Measurements from ENCODE around the gene SIX5. TPM values are rescaled to one million over a fixed set of nuclear protein-coding genes. Genes with fewer than 3 reads are reported as not detected.

The SIX5 gene
- total and polyA plus RNA-seq, 9 of the 15 experiments (the other 6 are each of a cell fraction or from before 2014, with no cell fraction given) = 1.4 to 17.2 (median 7.4) TPM; not detected in 2

DNA sequence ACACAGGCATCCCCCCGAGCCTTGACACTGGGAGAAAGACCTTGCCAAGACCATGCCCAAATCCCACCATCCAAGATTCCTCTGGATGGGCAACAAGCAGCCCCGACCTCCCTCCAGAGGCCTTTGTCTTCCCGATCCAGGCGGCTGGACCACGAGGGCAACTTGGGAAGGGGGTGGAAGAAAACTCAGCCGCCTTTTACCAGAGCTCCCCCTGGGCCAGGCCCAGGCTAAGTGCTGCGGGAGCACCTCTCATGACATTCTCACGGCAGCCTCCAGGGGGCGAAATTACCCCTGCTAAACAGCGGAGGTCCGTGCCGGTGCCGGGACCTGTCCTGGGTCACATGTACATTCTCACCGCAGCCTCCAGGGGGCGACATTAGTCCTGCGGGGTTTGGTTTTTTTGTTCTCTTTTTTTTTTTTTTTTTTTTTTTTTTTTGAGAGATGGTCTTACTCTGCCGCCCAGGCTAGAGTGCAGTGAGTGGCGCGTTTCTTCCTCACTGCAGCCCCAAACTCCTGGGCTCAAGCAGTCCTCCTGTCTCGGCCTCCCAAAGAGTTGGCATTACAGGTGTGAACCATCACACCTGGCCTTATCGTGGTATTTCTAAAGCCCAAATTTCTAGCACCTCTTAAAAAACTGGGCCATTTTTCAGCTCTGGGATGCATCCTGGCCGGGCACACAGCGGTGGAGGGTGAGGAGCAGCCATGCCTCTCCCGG is 48.1 kb upstream of the SIX5 start (continued):
- TF ChIP-seq MNT (conservative IDR thresholded peaks at IDR 0.05) (peak in 1 of 2 experiments; percentile 69), BACH1 (tag; IDR thresholded peaks at IDR 0.05) (no peak), MAZ (CRISPR knock-in tag; conservative IDR thresholded peaks at IDR 0.05 in 1 of 2, IDR thresholded peaks at IDR 0.05 in 1 of 2) (peak in 1 of 2 experiments; percentile 73; a peak in 2 of 4 replicates), TAF15 (IDR thresholded peaks at IDR 0.05; ENCODE audit: low read depth, low read length) (no peak), MYNN (IDR thresholded peaks at IDR 0.05) (no peak), MYNN (CRISPR knock-in tag; IDR thresholded peaks at IDR 0.05) (no peak), EGR1 (conservative IDR thresholded peaks at IDR 0.05) (no peak), CHD1 (IDR thresholded peaks at IDR 0.05; ENCODE audit: low read length) (no peak), MGA (IDR thresholded peaks at IDR 0.05) (no peak), SMARCA4 (IDR thresholded peaks at IDR 0.05) (peak; percentile 25; the same call in 1 of the 2 replicates)
